Testis (tissue), 3 donors: Measurements from ENCODE around the gene EGFR. TPM values are rescaled to one million over a fixed set of nuclear protein-coding genes. Genes with fewer than 3 reads are reported as not detected.

Source experiments
- DNase-seq: peaks from one replicate; pipeline ENCODE4 v3.0.0-alpha.2; 2019
- H3K27ac ChIP-seq, 2 donors: fragments of 200-600 bp; sonication (generic); one replicate each; pipeline ENCODE4 v1.5.1; 2019
- H3K27me3 ChIP-seq: fragments of 200-600 bp; sonication (generic); one replicate; pipeline ENCODE4 v1.5.1; 2019
- H3K36me3 ChIP-seq: fragments of 200-600 bp; sonication (generic); one replicate; pipeline ENCODE4 v1.5.1; 2017; ENCODE audit warnings: low read depth; ENCODE audit errors: missing control alignments
- H3K4me1 ChIP-seq: fragments of 200-600 bp; sonication (generic); one replicate; pipeline ENCODE4 v1.5.1; 2019
- H3K4me3 ChIP-seq, 2 donors: fragments of 200-600 bp; sonication (generic); one replicate each; pipeline ENCODE4 v1.5.1; 2017 to 2019
- H3K9me3 ChIP-seq: fragments of 200-600 bp; sonication (generic); one replicate; pipeline ENCODE4 v1.5.1; 2017
- CTCF ChIP-seq, 3 experiments: fragments of 450-650 bp in 2 of 3; fragments of 200-600 bp in 1 of 3; sonication (generic) in 1 of 3; IDR thresholded peaks; one replicate each; pipeline ENCODE4 v1.5.1; 2016 to 2019; ENCODE audit warnings: antibody characterized with exemption in 3 of 3, mild to moderate bottlenecking in 2 of 3, moderate library complexity in 1 of 3
- POLR2A ChIP-seq: fragments of 450-650 bp; IDR thresholded peaks from one replicate; pipeline ENCODE4 v1.6.1; 2017; ENCODE audit warnings: antibody characterized with exemption, mild to moderate bottlenecking, moderate library complexity
- WGBS, 2 donors: methylation state at CpG; one replicate each; pipeline ENCODE4 v1.1.5; 2018; 5-methylcytosine and 5-hydroxymethylcytosine counted together
- intact Hi-C: fragments of 100-400 bp; cut with DNase I; formaldehyde crosslinking; loops from one replicate; pipeline ENCODE4 v1.15.1; 2023; ENCODE audit warnings: low total_unique reads
- polyA plus RNA-seq: library from polyadenylated mRNA; stranded (reverse); fragments of 350-450 nt; fragmentation: Illumina TruSeq; extraction: RNeasy Lipid Tissue Mini Kit (QIAGEN cat#74804); gene quantifications from one replicate; pipeline ENCODE4 v1.2.3, GENCODE V29; 2014; ENCODE audit warnings: low read depth, low replicate concordance; ENCODE audit not compliant: insufficient read depth
- total RNA-seq, 2 donors: library from RNA; depleted of rRNA; stranded (reverse); fragments of >200 nt; gene quantifications; one replicate each; pipeline ENCODE4 v1.2.3, GENCODE V29; 2016

EGFR gene
- total and polyA plus RNA-seq, 3 donors from 2014 or later, result 11.0 to 45.0 (median 18.2) TPM

- Histone ChIP-seq H3K36me3 (no peaks in the 10 kb centered on the region), H3K9me3 (no peaks in the 10 kb centered on the region), H3K4me3 (no peak overlapping the region), H3K27ac (peak overlapping the region in 1 of 2 donors; percentile 4), H3K4me1 (peaks cover 43% of the 10 kb centered on the region), H3K27me3 (no peaks in the 10 kb centered on the region)
- WGBS, 2 donors, result 45 to 69% methylated on average over 4 of the region's 4 CpGs
- TF ChIP-seq POLR2A, result no peak
- no peak for TF ChIP-seq CTCF (IDR thresholded peaks at IDR 0.05)
- DNase-seq, result no peak
- intact Hi-C loops, result no loop called here
Observed at GRCh38 chr7:55026867-55027490, 8.2 kb downstream of the EGFR start.

GRCh38 chr7:55028011-55028410, 9.2 kb downstream of the EGFR start:
- no peaks in the 10 kb centered on the region for H3K36me3 ChIP-seq
- H3K27ac ChIP-seq, result no peak overlapping the region
- no peaks in the 10 kb centered on the region for H3K9me3 ChIP-seq
- H3K4me1 ChIP-seq, result peaks cover 47% of the 10 kb centered on the region
- no peak for DNase-seq
- no peak for TF ChIP-seq POLR2A
- TF ChIP-seq CTCF (IDR thresholded peaks at IDR 0.05), result no peak
- no peaks in the 10 kb centered on the region for H3K27me3 ChIP-seq
- WGBS, 2 donors, result 52 to 61% methylated on average over 3 of the region's 3 CpGs
- H3K4me3 ChIP-seq, result no peak overlapping the region
- intact Hi-C loops, result no loop called here

GRCh38 chr7:55030314-55030713, 11.5 kb downstream of the EGFR start:
- Histone ChIP-seq H3K27me3 (no peaks in the 10 kb centered on the region), H3K4me3 (no peak overlapping the region), H3K9me3 (no peaks in the 10 kb centered on the region), H3K4me1 (peaks cover 53% of the 10 kb centered on the region), H3K27ac (peak overlapping the region in 1 of 2 donors; percentile 44), H3K36me3 (no peaks in the 10 kb centered on the region)
- intact Hi-C loops, result no loop called here
- no peak for TF ChIP-seq POLR2A
- TF ChIP-seq CTCF (IDR thresholded peaks at IDR 0.05), result no peak
- WGBS, 2 donors, result 25 to 35% methylated on average over 1 of the region's 1 CpG
- DNase-seq, result no peak

- H3K27me3 ChIP-seq, result no peaks in the 10 kb centered on the region
- intact Hi-C loops, result no loop called here
- peak overlapping the region; percentile 25 to 44 for H3K27ac ChIP-seq
- H3K4me1 ChIP-seq, result peaks cover 53% of the 10 kb centered on the region
- no peaks in the 10 kb centered on the region for H3K36me3 ChIP-seq
- no peak overlapping the region for H3K4me3 ChIP-seq
- WGBS, 2 donors, result 49 to 56% methylated on average over 2 of the region's 2 CpGs
- no peak for TF ChIP-seq POLR2A
- TF ChIP-seq CTCF (IDR thresholded peaks at IDR 0.05), result no peak
- no peak for DNase-seq
- no peaks in the 10 kb centered on the region for H3K9me3 ChIP-seq
Observed at GRCh38 chr7:55031075-55031474, 12.3 kb downstream of the EGFR start.

GRCh38 chr7:55032069-55032699, 13.4 kb downstream of the EGFR start:
- Histone ChIP-seq H3K27me3 (no peaks in the 10 kb centered on the region), H3K4me3 (no peak overlapping the region), H3K36me3 (no peaks in the 10 kb centered on the region), H3K9me3 (no peaks in the 10 kb centered on the region), H3K4me1 (peaks cover 45% of the 10 kb centered on the region), H3K27ac (peak overlapping the region; percentile 44 to 55)
- intact Hi-C loops, result no loop called here
- 79 to 82% methylated on average over 8 to 9 of the region's 9 CpGs for WGBS, 2 donors
- TF ChIP-seq CTCF (IDR thresholded peaks at IDR 0.05), result no peak
- no peak for TF ChIP-seq POLR2A
- no peak for DNase-seq
